ENCODE data around the gene SDK1.

The SDK1 gene

GRCh38 chr7:3399858-3400257 lies 98.8 kb downstream of the SDK1 start:
- peak; percentile 60 for DNase-seq (ENCODE audit: low read depth)
- peak; percentile 75 for TF ChIP-seq CTCF (conservative IDR thresholded peaks at IDR 0.05; ENCODE audit: low read depth, low read length)
- no peak overlapping the region for H3K4me3 ChIP-seq (ENCODE audit: low read depth, low read length)

- TF ChIP-seq CTCF (conservative IDR thresholded peaks at IDR 0.05; ENCODE audit: low read depth, low read length) = no peak
- peak; percentile 69 for DNase-seq (ENCODE audit: low read depth)
Measured at GRCh38 chr7:3404501-3404900, 103.4 kb downstream of the SDK1 start.

GRCh38 chr7:3408814-3409595 lies 108.0 kb downstream of the SDK1 start:
- peak; percentile 15 for DNase-seq (ENCODE audit: low read depth)

More at GRCh38 chr7:3404501-3404900, 103.4 kb downstream of the SDK1 start:
- H3K4me3 ChIP-seq (ENCODE audit: low read depth, low read length) = no peak overlapping the region

GRCh38 chr7:3412871-3413270 lies 111.8 kb downstream of the SDK1 start:
- no peak for DNase-seq (ENCODE audit: low read depth)
- H3K4me3 ChIP-seq (ENCODE audit: low read depth, low read length) = no peak overlapping the region
- no peak for TF ChIP-seq CTCF (conservative IDR thresholded peaks at IDR 0.05; ENCODE audit: low read depth, low read length)

More at GRCh38 chr7:3408814-3409595, 108.0 kb downstream of the SDK1 start:
- TF ChIP-seq CTCF (conservative IDR thresholded peaks at IDR 0.05; ENCODE audit: low read depth, low read length) = no peak
- H3K4me3 ChIP-seq (ENCODE audit: low read depth, low read length) = no peak overlapping the region

- no peak for DNase-seq (ENCODE audit: low read depth)
- no peak overlapping the region for H3K4me3 ChIP-seq (ENCODE audit: low read depth, low read length)
- TF ChIP-seq CTCF (conservative IDR thresholded peaks at IDR 0.05; ENCODE audit: low read depth, low read length) = no peak
Measured at GRCh38 chr7:3415861-3416312, 114.8 kb downstream of the SDK1 start.

- DNase-seq (ENCODE audit: low read depth) = no peak
- H3K4me3 ChIP-seq (ENCODE audit: low read depth, low read length) = no peak overlapping the region
- no peak for TF ChIP-seq CTCF (conservative IDR thresholded peaks at IDR 0.05; ENCODE audit: low read depth, low read length)
Measured at GRCh38 chr7:3416453-3416852, 115.4 kb downstream of the SDK1 start.

- DNase-seq (ENCODE audit: low read depth) = no peak
- H3K4me3 ChIP-seq (ENCODE audit: low read depth, low read length) = no peak overlapping the region
- TF ChIP-seq CTCF (conservative IDR thresholded peaks at IDR 0.05; ENCODE audit: low read depth, low read length) = no peak
Measured at GRCh38 chr7:3425087-3425486, 124.0 kb downstream of the SDK1 start.

Data from choroid plexus epithelial cell (primary cell).